Epithelial cell of proximal tubule (primary cell): ENCODE data around the gene ZNF296. TPM values are rescaled to one million over a fixed set of nuclear protein-coding genes. Genes with fewer than 3 reads are reported as not detected.
A peak's percentile ranks its signal among the peaks of the same experiment; 100 is the strongest.

ENCODE experiments used
- DNase-seq: peaks from one replicate; pipeline ENCODE4 v3.0.0-alpha.2; 2011; ENCODE audit warnings: low read depth
- H3K4me3 ChIP-seq: 2 replicates; pipeline ENCODE4 v1.5.1; 2011; ENCODE audit warnings: low read depth, mild to moderate bottlenecking, low read length
- total RNA-seq: library from RNA; depleted of rRNA; stranded (reverse); fragments of >200 nt; gene quantifications from 2 replicates; pipeline ENCODE4 v1.2.3, GENCODE V29; 2015
- TF ChIP-seq, protein P1 (sequence below): conservative IDR thresholded peaks from 2 replicates; pipeline ENCODE4 v1.5.1; 2012; ENCODE audit warnings: low read depth, mild to moderate bottlenecking, low read length

ZNF296 gene
- total RNA-seq = 1.7 and 3.0 TPM in 2 replicates

DNA sequence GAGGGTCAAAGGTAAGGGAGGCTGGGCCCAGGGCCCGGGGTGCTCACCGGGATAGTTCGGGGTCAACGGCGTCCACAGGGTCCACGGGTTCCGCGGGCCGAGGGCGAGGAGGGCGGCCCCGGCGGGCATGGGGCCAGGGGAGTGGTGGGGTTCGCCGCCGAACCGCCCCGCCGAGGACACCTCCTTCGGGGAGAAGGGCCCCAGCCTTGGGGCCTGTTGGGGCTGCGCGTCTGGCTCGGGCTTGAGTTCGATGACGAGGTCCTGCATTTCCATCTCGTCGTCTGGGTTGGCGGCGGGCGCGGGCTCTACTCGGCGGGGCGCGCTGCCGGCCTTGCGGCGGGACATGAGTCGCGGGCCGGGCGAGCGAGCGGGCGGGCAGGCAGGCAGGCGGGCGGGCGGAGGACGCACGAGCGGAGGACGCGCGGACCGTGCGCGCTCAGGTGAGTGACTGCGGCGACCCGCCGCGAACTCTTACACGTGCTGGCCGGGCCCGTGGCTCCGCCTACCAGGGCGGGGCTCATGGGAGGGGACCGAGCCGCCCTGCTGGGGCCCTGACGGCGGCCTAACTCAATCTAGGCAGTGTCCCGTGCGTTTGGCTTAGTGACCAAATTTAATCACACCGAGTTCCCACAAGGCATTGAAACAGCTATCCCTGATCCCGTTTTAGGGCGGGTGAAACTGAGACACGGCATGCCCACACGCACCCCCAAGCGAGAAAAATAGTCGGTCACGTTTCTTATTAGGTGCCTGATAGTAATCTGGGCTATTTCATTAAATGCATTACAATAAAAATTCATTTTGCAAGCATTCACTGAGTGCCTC lies at the start of gene ZNF296:
Gene ZNF296, minus strand, starts transcription at position 450 of the 822 bp plus-strand sequence. Its CDS starts 105 bp downstream, at position 345.
- TF ChIP-seq, protein P1, sequence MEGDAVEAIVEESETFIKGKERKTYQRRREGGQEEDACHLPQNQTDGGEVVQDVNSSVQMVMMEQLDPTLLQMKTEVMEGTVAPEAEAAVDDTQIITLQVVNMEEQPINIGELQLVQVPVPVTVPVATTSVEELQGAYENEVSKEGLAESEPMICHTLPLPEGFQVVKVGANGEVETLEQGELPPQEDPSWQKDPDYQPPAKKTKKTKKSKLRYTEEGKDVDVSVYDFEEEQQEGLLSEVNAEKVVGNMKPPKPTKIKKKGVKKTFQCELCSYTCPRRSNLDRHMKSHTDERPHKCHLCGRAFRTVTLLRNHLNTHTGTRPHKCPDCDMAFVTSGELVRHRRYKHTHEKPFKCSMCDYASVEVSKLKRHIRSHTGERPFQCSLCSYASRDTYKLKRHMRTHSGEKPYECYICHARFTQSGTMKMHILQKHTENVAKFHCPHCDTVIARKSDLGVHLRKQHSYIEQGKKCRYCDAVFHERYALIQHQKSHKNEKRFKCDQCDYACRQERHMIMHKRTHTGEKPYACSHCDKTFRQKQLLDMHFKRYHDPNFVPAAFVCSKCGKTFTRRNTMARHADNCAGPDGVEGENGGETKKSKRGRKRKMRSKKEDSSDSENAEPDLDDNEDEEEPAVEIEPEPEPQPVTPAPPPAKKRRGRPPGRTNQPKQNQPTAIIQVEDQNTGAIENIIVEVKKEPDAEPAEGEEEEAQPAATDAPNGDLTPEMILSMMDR = no peak
- DNase-seq = no peak

DNA sequence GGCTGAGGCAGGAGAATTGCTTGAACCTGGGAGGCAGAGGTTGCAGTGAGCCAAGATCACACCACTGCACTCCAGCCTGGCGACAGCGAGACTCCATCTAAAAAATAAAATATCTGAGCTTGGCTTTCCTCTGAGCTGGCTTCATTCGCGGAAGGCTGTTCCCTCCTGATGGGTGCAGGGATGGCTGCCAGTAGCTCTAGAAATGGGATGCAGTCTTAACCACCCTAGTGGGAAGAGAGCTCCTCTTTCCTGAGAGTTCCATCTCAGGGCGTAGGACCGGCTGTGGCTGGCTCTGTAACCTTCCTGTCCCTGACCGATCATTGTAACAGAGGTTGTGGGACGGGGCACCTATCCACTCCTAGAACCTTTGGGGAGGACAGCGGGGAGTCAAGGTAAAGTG lies 49.1 kb upstream of the ZNF296 start:
- no peak overlapping the region for H3K4me3 ChIP-seq
- TF ChIP-seq, protein P1 = no peak
- no peak for DNase-seq

More for the DNA sequence above, at the start of gene ZNF296:
- H3K4me3 ChIP-seq = peak within 1 kb of the TSS; percentile 53

DNA sequence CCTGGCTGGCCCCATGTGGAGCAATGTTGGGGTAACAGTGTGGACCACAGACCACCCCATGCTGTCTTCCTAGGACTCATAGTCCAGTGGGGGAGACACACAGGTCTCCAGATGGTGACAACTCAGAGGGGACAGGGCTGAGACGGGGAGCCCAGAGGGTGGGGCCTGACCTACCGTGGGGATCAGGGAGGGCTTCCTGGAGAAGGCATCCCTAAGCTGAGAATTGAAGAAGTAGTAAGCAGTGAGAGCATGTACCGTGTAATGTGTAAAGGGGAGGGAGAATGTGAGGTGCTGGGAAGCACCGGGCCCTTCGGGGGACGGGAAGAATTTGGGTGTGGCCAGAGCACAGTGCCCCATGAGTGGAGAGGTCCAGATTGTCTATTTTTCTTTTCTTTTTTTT lies 47.7 kb upstream of the ZNF296 start:
- no peak overlapping the region for H3K4me3 ChIP-seq
- TF ChIP-seq, protein P1 = no peak
- no peak for DNase-seq

DNA sequence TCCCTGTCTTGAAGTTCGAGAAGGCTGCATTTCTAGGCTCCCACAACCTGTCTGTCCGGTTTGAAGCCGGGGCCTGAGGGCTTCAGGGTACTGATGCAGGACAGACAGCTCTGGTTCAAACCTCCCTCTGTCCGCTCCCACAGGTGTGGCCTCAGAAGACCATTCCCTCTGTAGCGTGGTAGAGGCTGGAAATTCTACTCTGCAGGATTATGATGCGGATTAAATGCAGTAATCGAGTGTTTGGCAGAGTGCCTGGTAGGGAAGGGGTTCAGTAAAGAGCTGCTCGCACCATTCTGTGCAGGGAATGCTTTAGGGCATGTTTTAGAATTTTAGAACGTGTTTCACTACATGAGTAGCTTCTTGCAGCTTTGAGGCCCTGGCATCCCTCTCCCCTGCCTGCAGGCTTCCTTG lies 47.2 kb upstream of the ZNF296 start:
- no peak for DNase-seq
- TF ChIP-seq, protein P1 = no peak
- H3K4me3 ChIP-seq = no peak overlapping the region

DNA sequence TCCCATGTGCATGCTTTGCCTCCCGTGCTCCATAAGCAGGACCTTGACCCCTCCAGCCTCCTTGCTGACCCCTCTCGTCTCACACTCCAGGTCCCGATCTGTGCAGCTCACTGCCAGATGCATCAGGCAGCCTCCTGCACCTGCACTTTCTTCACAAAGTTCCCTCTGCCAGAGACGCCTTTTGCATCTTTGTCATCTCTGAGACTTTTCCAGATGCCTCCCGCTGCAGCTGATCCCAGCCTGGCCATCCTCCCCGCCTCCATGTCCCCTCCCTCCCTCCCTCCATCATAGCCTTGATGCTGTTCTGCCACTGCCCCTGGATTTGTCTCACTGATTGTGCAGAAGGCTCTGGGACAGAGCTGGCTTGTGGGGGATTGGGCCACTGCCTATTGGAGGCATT lies 46.6 kb upstream of the ZNF296 start:
- TF ChIP-seq, protein P1 = no peak
- no peak overlapping the region for H3K4me3 ChIP-seq
- no peak for DNase-seq

DNA sequence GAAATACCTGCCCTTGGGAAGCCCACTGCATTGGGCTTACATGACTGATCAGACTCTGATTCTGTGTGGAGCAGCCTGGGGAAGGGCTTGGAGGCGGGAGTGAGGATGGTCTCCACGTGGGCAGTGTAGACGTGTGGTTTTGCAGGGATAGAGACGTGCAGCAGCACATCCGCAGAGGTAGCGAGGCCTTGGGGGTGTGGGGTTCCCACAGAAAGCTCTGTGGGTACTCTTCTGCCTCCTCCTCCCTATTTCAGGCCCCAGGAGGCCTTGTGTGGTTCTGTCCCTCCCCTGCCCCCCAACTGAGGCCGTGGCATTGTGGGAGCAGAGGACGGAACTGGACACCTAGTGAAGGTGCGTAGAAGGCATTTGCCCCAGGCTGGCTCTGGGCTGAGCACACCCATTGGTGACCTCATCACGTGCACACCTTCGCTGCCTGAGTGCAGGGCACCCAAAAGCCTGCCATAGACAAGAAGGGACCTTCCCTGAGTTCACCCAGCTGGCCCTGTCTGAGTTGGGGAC lies 45.6 kb upstream of the ZNF296 start:
- TF ChIP-seq, protein P1 = no peak
- no peak overlapping the region for H3K4me3 ChIP-seq
- no peak for DNase-seq
